Left kidney (tissue), 2 donors: ENCODE measurements around the gene OR10P1. TPM values are rescaled to one million over a fixed set of nuclear protein-coding genes. Genes with fewer than 3 reads are reported as not detected.

Experiments
- DNase-seq: peaks from one replicate; pipeline ENCODE4 v3.0.0-alpha.2; 2013
- polyA plus RNA-seq: library from polyadenylated mRNA; unstranded; fragments of 120-200 nt; gene quantifications from one replicate; pipeline ENCODE4 v1.2.1, GENCODE V29; 2013; ENCODE audit not compliant: insufficient read length

The OR10P1 gene
- polyA plus RNA-seq, 1 donor = not detected

DNA sequence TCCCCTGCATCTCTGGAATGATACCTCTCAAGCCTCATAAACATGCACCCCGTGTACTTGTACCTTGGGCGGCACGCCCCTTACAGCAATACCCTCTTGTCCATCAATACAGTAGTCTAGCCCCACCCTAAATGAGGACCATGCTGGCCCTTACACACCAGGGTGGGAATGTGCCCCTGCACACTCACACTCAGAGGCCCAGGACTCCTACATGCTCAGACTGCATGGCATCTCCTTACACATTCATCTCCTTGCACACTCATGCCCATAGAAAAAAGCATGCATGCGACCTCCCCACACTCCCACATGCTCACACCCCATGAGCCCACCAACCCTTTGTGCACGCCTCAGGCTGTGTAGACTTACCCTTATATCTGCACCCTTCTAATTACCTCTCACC, 49.0 kb downstream of the OR10P1 start:
- no peak for DNase-seq

DNA sequence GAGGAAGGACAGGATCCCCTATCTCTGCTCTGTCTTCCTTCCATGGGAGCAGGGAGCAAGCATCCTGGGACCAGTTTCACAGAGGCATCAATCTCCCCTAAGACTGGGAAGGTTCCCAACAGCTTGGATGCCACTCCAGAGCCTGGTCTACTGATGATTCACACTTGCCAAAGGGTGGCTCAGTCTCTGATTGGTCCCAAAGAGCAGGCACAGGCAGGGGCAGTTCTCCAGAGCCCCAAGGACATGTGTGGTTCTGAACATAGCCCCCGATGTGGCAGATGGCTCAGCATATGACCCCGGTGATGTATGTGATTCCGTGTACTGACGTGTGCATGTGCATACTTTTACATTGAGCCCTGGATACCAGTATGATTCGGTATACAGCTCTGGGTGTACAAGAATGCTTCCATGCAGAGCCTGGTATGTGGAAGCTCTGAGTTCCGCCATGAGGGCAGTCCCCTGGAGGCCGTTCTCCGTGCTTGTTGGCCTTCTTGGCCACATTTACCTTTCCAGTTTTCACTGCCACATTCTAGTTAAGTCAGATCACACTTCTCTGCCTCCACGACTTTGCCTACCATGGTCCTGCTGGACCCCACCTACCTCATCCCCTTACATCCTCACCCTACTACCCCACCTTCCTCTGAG, 49.8 kb downstream of the OR10P1 start:
- DNase-seq = no peak

Other genes starting within 250 kb of the OR10P1 start
- gene OR6C65, start 236.4 kb upstream of the OR10P1 start, polyA plus RNA-seq = not detected
- gene OR6C76, start 210.6 kb upstream of the OR10P1 start, polyA plus RNA-seq = not detected
- not detected for gene OR6C2, start 192.8 kb upstream of the OR10P1 start, polyA plus RNA-seq
- not detected for gene OR6C70, start 166.8 kb upstream of the OR10P1 start, polyA plus RNA-seq
- not detected for gene OR6C68, start 144.5 kb upstream of the OR10P1 start, polyA plus RNA-seq
- gene OR6C4, start 87.3 kb upstream of the OR10P1 start, polyA plus RNA-seq = not detected
- not detected for gene OR2AP1, start 64.4 kb upstream of the OR10P1 start, polyA plus RNA-seq
- 35.2 TPM for gene ITGA7, start 71.0 kb downstream of the OR10P1 start, polyA plus RNA-seq
- gene BLOC1S1, start 79.2 kb downstream of the OR10P1 start, polyA plus RNA-seq = 101 TPM
- gene RDH5, start 83.5 kb downstream of the OR10P1 start, polyA plus RNA-seq = 36.1 TPM
- 592 TPM for gene CD63, start 92.1 kb downstream of the OR10P1 start, polyA plus RNA-seq
- 23.0 TPM for gene GDF11, start 106.2 kb downstream of the OR10P1 start, polyA plus RNA-seq
- gene SARNP, start 180.8 kb downstream of the OR10P1 start, polyA plus RNA-seq = 123 TPM
- gene ORMDL2, start 181.1 kb downstream of the OR10P1 start, polyA plus RNA-seq = 34.6 TPM
- gene DNAJC14, start 192.7 kb downstream of the OR10P1 start, polyA plus RNA-seq = 44.0 TPM
- 1.5 TPM for gene MMP19, start 206.0 kb downstream of the OR10P1 start, polyA plus RNA-seq